CD4-positive, alpha-beta T cell (primary cell): Measurements from ENCODE around the gene ECT2L. TPM values are rescaled to one million over a fixed set of nuclear protein-coding genes. Genes with fewer than 3 reads are reported as not detected.

Experiments used
- ATAC-seq: fragments of 200-7000 bp; cut with Tn5 transposase; one replicate; pipeline ENCODE4 v1.10.0; 2022; ENCODE audit warnings: mild to moderate bottlenecking; ENCODE audit not compliant: poor library complexity
- CTCF ChIA-PET: fragments of 350-600 bp; sonication (Branson Sonifier 250); formaldehyde crosslinking; loops from one replicate; lab custom pipeline; 2021; ENCODE audit warnings: antibody characterized with exemption, inconsistent platforms; lab: Charles Lee
- POLR2A ChIA-PET: fragments of 350-600 bp; sonication (Branson Sonifier 250); formaldehyde crosslinking; loops from one replicate; lab custom pipeline; 2021; ENCODE audit warnings: antibody characterized with exemption, inconsistent platforms; lab: Charles Lee
- DNase-seq, 14 experiments: peaks; one replicate each; pipeline ENCODE4 v3.0.0-alpha.2; 2013 to 2020; ENCODE audit warnings: mixed read lengths in 2 of 14
- H3K27ac ChIP-seq, 2 donors: one replicate each; pipeline versions ENCODE4 v1.5.1 to v1.7.0; 2013; ENCODE audit warnings: low read length in 2 of 2, low read depth in 1 of 2, mild to moderate bottlenecking in 1 of 2
- H3K27me3 ChIP-seq, 2 experiments: 1 replicate in 1 of 2; 2 replicates in 1 of 2; pipeline versions ENCODE4 v1.6.1 to v1.7.0; 2013; ENCODE audit warnings: low read length in 2 of 2, control low read depth in 1 of 2, mild to moderate bottlenecking in 1 of 2, moderate library complexity in 1 of 2; ENCODE audit not compliant: insufficient read depth in 2 of 2, control insufficient read depth in 1 of 2
- H3K36me3 ChIP-seq: one replicate; pipeline ENCODE4 v1.6.1; 2013; ENCODE audit warnings: low read length, control low read depth; ENCODE audit not compliant: insufficient read depth
- H3K4me1 ChIP-seq: one replicate; pipeline ENCODE4 v1.6.1; 2013; ENCODE audit warnings: low read length, control low read depth; ENCODE audit not compliant: insufficient read depth
- H3K4me3 ChIP-seq: one replicate; pipeline ENCODE4 v1.5.1; 2013; ENCODE audit warnings: mild to moderate bottlenecking, low read length, moderate library complexity
- H3K9me3 ChIP-seq, 2 experiments: 1 replicate in 1 of 2; 2 replicates in 1 of 2; pipeline versions ENCODE4 v1.6.1 to v1.7.0; 2013; ENCODE audit warnings: low read length in 2 of 2, mild to moderate bottlenecking in 2 of 2, control low read depth in 1 of 2, moderate library complexity in 1 of 2; ENCODE audit not compliant: control insufficient read depth in 1 of 2, insufficient read depth in 1 of 2
- H3K27ac Mint-ChIP-seq: one replicate; pipeline ENCODE4 v1.8.0; 2020; ENCODE audit warnings: mixed read lengths
- H3K27me3 Mint-ChIP-seq: one replicate; pipeline ENCODE4 v1.8.0; 2021; ENCODE audit warnings: mixed read lengths
- H3K36me3 Mint-ChIP-seq: one replicate; pipeline ENCODE4 v1.8.0; 2021; ENCODE audit warnings: low read depth, mixed read lengths
- H3K4me1 Mint-ChIP-seq: one replicate; pipeline ENCODE4 v1.8.0; 2021; ENCODE audit warnings: low read depth, mixed read lengths
- H3K4me3 Mint-ChIP-seq: one replicate; pipeline ENCODE4 v1.8.0; 2020; ENCODE audit warnings: mild to moderate bottlenecking, mixed read lengths
- H3K9me3 Mint-ChIP-seq: one replicate; pipeline ENCODE4 v1.8.0; 2020; ENCODE audit warnings: mixed read lengths
- CTCF ChIP-seq: fragments of 200-600 bp; IDR thresholded peaks from one replicate; pipeline ENCODE4 v1.8.0; 2022; ENCODE audit warnings: antibody characterized with exemption, mild to moderate bottlenecking
- intact Hi-C, 2 experiments: fragments of 100-400 bp; cut with DNase I in 1 of 2; cut with micrococcal nuclease in 1 of 2; formaldehyde crosslinking; loops; one replicate each; pipeline versions ENCODE4 v1.15.1 to v1.9.0; 2023 to 2025; cut with DNase I, micrococcal nuclease
- total RNA-seq, 174 experiments: library from RNA in 2 of 174; stranded (reverse) in 2 of 174; gene quantifications; one replicate each; pipeline ENCODE4 v1.2.3 and lab custom pipeline; 2021 to 2026

ECT2L gene
- total RNA-seq, 2 experiments from 2014 or later = not detected

GRCh38 chr6:138830248-138830647, 34.4 kb downstream of the ECT2L start:
- POLR2A ChIA-PET = no interaction called here
- Mint-ChIP-seq H3K27me3 (no peaks in the 10 kb centered on the region), H3K4me3 (no peak overlapping the region), H3K27ac (no peak overlapping the region), H3K36me3 (no peaks in the 10 kb centered on the region), H3K9me3 (no peaks in the 10 kb centered on the region), H3K4me1 (no peaks in the 10 kb centered on the region)
- no peak for TF ChIP-seq CTCF
- ATAC-seq (no peak), DNase-seq (no peak)
- intact Hi-C loops = no loop called here
- no peak overlapping the region for H3K27ac ChIP-seq
- no peaks in the 10 kb centered on the region for H3K36me3 ChIP-seq
- no peaks in the 10 kb centered on the region for H3K9me3 ChIP-seq
- no peak overlapping the region for H3K4me3 ChIP-seq
- no peaks in the 10 kb centered on the region for H3K27me3 ChIP-seq
- no peaks in the 10 kb centered on the region for H3K4me1 ChIP-seq
- CTCF ChIA-PET = no interaction called here

GRCh38 chr6:138832182-138832581, 36.3 kb downstream of the ECT2L start:
- H3K27me3 Mint-ChIP-seq = no peaks in the 10 kb centered on the region
- ATAC-seq (no peak), DNase-seq (no peak)
- no peaks in the 10 kb centered on the region for H3K4me1 ChIP-seq
- POLR2A ChIA-PET = no interaction called here
- no peaks in the 10 kb centered on the region for H3K36me3 ChIP-seq
- H3K4me1 Mint-ChIP-seq = no peaks in the 10 kb centered on the region
- no peak overlapping the region for H3K27ac Mint-ChIP-seq
- no peaks in the 10 kb centered on the region for H3K9me3 Mint-ChIP-seq
- intact Hi-C loops = no loop called here
- TF ChIP-seq CTCF = no peak
- H3K36me3 Mint-ChIP-seq = no peaks in the 10 kb centered on the region
- CTCF ChIA-PET = no interaction called here
- no peaks in the 10 kb centered on the region for H3K27me3 ChIP-seq
- H3K9me3 ChIP-seq = no peaks in the 10 kb centered on the region
- no peak overlapping the region for H3K4me3 Mint-ChIP-seq
- H3K4me3 ChIP-seq = no peak overlapping the region
- H3K27ac ChIP-seq = no peak overlapping the region

- H3K27ac ChIP-seq = no peak overlapping the region
- CTCF ChIA-PET = no interaction called here
- no peaks in the 10 kb centered on the region for H3K4me1 ChIP-seq
- H3K9me3 ChIP-seq = no peaks in the 10 kb centered on the region
- no peak overlapping the region for H3K4me3 Mint-ChIP-seq
- H3K36me3 Mint-ChIP-seq = no peaks in the 10 kb centered on the region
- H3K27me3 ChIP-seq = no peaks in the 10 kb centered on the region
- no peaks in the 10 kb centered on the region for H3K4me1 Mint-ChIP-seq
- no peaks in the 10 kb centered on the region for H3K27me3 Mint-ChIP-seq
- ATAC-seq (no peak), DNase-seq (no peak)
- no peak for TF ChIP-seq CTCF
- POLR2A ChIA-PET = no interaction called here
- H3K9me3 Mint-ChIP-seq = no peaks in the 10 kb centered on the region
- no peak overlapping the region for H3K27ac Mint-ChIP-seq
- H3K4me3 ChIP-seq = no peak overlapping the region
- intact Hi-C loops = no loop called here
- no peaks in the 10 kb centered on the region for H3K36me3 ChIP-seq
Observed at GRCh38 chr6:138833816-138834539, 38.1 kb downstream of the ECT2L start.
